ENCODE measurements around the gene SERPINB7. TPM values are rescaled to one million over a fixed set of nuclear protein-coding genes. Genes with fewer than 3 reads are reported as not detected.
"Not testable (repeated sequence)": the region's sequence is repeated elsewhere in the genome, so short reads cannot be mapped to it uniquely, and the experiment has no call there.

The SERPINB7 gene
- total RNA-seq, 4 donors from 2014 or later, result not detected

DNA sequence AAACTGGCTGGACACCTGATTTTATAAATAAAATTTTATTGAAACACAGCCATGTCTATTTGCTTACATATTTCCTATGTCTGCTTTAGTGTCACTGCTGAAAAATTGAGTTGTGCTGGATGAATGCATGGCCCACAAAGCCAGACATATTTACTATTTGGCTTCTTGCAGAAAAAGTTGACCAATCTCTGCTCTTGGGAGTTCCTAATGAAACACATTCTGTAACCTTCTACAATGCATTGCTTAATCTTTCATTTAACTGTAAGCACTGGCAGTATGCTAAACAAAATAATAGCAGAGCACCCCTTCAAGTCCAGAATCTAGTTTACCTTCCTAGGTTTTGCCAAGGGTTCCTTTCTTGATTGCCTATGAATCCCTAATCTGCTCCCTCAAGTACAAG, 17.7 kb upstream of the SERPINB7 start:
- intact Hi-C loops (cut with DNase I; ENCODE audit: low total_unique reads), result no loop called here
- Histone ChIP-seq H3K27ac (no peak overlapping the region), H3K27me3 (no peaks in the 10 kb centered on the region), H3K4me1 (no peaks in the 10 kb centered on the region), H3K9me3 (no peaks in the 10 kb centered on the region), H3K4me3 (no peak overlapping the region), H3K36me3 (no peaks in the 10 kb centered on the region)
- no peak for DNase-seq
- no peak for TF ChIP-seq CTCF (IDR thresholded peaks at IDR 0.05)
- no peak for TF ChIP-seq POLR2A (IDR thresholded peaks at IDR 0.05)

DNA sequence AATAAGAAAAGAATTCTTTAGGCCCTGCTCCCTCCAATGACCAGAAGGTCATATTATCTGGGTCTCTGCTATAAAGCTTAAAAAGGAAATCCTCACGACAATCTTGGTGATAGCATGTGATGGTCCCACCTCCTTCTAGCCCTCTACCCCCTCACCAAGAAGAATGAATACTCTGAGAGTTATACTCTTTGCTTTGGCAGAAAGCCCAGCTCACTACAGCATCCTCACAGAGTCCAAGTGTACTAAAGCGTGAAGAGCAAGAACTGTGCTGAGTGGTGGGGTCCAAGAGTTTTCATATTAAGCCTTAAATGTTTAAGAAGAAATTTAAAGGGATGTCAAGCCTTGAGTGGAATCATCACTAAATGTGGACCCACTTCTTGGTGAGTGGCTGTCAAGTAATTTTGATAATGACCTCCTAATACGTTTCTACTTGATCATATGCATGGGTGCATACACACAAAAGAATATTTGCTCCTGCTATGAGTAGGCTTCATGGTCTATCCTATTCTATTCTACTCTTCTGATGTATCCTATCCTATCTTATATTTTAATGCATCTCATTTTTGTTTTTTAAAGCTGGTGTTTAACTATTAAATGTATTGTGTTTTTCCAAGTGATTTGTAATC, 16.5 kb upstream of the SERPINB7 start:
- H3K27ac ChIP-seq, result no peak overlapping the region
- no peaks in the 10 kb centered on the region for H3K27me3 ChIP-seq
- no peak for TF ChIP-seq POLR2A (IDR thresholded peaks at IDR 0.05)
- TF ChIP-seq CTCF (IDR thresholded peaks at IDR 0.05), result no peak
- no peaks in the 10 kb centered on the region for H3K4me1 ChIP-seq
- intact Hi-C loops (cut with DNase I; ENCODE audit: low total_unique reads), result no loop called here
- DNase-seq, result no peak
- H3K36me3 ChIP-seq, result no peaks in the 10 kb centered on the region
- no peak overlapping the region for H3K4me3 ChIP-seq
- H3K9me3 ChIP-seq, result no peaks in the 10 kb centered on the region

DNA sequence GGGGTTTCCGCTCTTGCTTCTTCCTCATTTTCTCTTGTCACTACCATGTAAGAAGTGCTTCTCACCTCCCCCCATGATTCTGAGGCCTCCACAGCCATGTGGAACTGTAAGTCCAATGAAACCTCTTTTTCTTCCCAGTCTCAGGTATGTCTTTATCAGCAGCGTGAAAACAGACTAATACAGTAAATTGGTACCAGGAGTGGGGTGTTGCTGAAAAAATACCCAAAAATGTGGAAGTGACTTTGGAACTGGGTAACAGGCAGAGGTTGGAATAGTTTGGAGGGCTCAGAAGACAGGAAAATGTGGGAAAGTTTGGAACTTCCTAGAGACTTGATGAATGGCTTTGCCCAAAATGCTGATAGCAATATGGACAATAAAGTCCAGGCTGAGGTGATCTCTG, 15.4 kb upstream of the SERPINB7 start:
- H3K4me1 ChIP-seq; H3K9me3 ChIP-seq; H3K4me3 ChIP-seq; DNase-seq; H3K36me3 ChIP-seq; H3K27ac ChIP-seq; H3K27me3 ChIP-seq; intact Hi-C loops (cut with DNase I; ENCODE audit: low total_unique reads): not testable (repeated sequence)

- no peak for DNase-seq
- TF ChIP-seq CTCF (IDR thresholded peaks at IDR 0.05) (no peak), POLR2A (IDR thresholded peaks at IDR 0.05) (no peak)
- H3K4me3 ChIP-seq, result no peak overlapping the region
- no peaks in the 10 kb centered on the region for H3K4me1 ChIP-seq
- no peaks in the 10 kb centered on the region for H3K9me3 ChIP-seq
- no peaks in the 10 kb centered on the region for H3K36me3 ChIP-seq
- no peak overlapping the region for H3K27ac ChIP-seq
- intact Hi-C loops (cut with DNase I; ENCODE audit: low total_unique reads), result no loop called here
- no peaks in the 10 kb centered on the region for H3K27me3 ChIP-seq
These were observed 12.7 kb upstream of the SERPINB7 start for GRCh38 chr18:63762518-63762917.

DNA sequence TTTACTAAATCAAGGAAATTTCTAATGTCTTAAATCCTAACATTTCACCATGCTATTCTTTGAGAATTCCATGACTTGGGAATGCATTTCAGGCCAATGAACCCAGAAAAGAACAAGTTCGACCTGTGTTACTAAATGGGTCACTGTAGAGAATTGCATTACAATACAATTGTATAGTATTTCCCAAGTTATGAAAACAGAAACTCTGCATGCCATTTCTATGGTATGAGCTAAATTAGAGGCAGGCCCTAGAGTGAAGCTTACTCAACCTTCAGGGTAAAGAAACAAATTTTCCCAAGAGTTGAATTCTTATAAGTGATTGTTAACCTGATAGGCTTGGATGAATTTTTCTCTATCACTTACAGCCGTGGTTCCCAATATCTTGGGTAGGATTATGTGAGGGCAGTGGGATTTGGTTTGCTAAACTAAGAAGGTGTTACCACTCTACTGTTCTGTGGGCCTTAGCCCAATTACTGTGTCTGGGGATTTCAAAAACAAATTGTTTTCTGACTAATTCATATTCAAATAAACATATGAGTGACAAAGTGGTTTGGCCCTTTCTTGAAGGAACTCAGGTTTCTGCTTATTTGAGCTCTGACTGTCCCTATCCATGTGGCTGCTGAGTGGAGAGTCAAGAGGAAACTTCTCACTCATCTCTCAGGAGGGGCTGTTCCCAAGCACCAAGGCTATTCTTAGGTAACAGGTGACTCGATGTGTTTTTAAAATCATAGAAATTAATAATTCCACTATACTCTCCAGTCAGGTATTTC, 11.2 kb upstream of the SERPINB7 start:
- no peaks in the 10 kb centered on the region for H3K27me3 ChIP-seq
- no peaks in the 10 kb centered on the region for H3K36me3 ChIP-seq
- H3K4me1 ChIP-seq, result no peaks in the 10 kb centered on the region
- H3K9me3 ChIP-seq, result no peaks in the 10 kb centered on the region
- intact Hi-C loops (cut with DNase I; ENCODE audit: low total_unique reads), result no loop called here
- DNase-seq, result no peak
- H3K4me3 ChIP-seq, result no peak overlapping the region
- TF ChIP-seq POLR2A (IDR thresholded peaks at IDR 0.05) (no peak), CTCF (IDR thresholded peaks at IDR 0.05) (no peak)
- no peak overlapping the region for H3K27ac ChIP-seq
